Natural killer cell (primary cell): ENCODE data around the gene DAPK1. TPM values are rescaled to one million over a fixed set of nuclear protein-coding genes. Genes with fewer than 3 reads are reported as not detected.

Experiments
- ATAC-seq, 3 donors: fragments of 150-1000 bp in 2 of 3; fragments of 200-7000 bp in 1 of 3; cut with Tn5 transposase; 1 replicate in 1 of 3; 2 replicates in 2 of 3; pipeline ENCODE4 v1.10.0; 2021; ENCODE audit warnings: mild to moderate bottlenecking in 2 of 3, moderate library complexity in 2 of 3
- DNase-seq, 2 donors: peaks; one replicate each; pipeline versions ENCODE4 v3.0.0 to v3.0.0-alpha.2; 2013 to 2021; ENCODE audit warnings: mixed read lengths in 1 of 2
- H3K27ac ChIP-seq: one replicate; pipeline ENCODE4 v1.5.1; 2013; ENCODE audit warnings: mild to moderate bottlenecking, low read length
- H3K27me3 ChIP-seq: one replicate; pipeline ENCODE4 v1.6.1; 2013; ENCODE audit warnings: low read length; ENCODE audit not compliant: control insufficient read depth, insufficient read depth
- H3K36me3 ChIP-seq: one replicate; pipeline ENCODE4 v1.6.1; 2013; ENCODE audit warnings: low read length; ENCODE audit not compliant: control insufficient read depth, insufficient read depth
- H3K4me1 ChIP-seq: one replicate; pipeline ENCODE4 v1.6.1; 2013; ENCODE audit warnings: low read length; ENCODE audit not compliant: control insufficient read depth, insufficient read depth
- H3K4me3 ChIP-seq: one replicate; pipeline ENCODE4 v1.5.1; 2013; ENCODE audit warnings: low read length
- H3K9me3 ChIP-seq: one replicate; pipeline ENCODE4 v1.6.1; 2013; ENCODE audit warnings: low read length; ENCODE audit not compliant: control insufficient read depth, insufficient read depth
- H3K27ac Mint-ChIP-seq, 2 donors: one replicate each; pipeline ENCODE4 v1.8.0; 2022; ENCODE audit warnings: mild to moderate bottlenecking in 2 of 2, mixed read lengths in 2 of 2, moderate library complexity in 1 of 2
- H3K27me3 Mint-ChIP-seq, 2 donors: one replicate each; pipeline ENCODE4 v1.8.0; 2022; ENCODE audit warnings: low read depth in 2 of 2, mixed read lengths in 2 of 2
- H3K36me3 Mint-ChIP-seq: one replicate; pipeline ENCODE4 v1.8.0; 2022; ENCODE audit warnings: mixed read lengths
- H3K4me1 Mint-ChIP-seq, 2 donors: one replicate each; pipeline ENCODE4 v1.8.0; 2022; ENCODE audit warnings: mixed read lengths in 2 of 2
- H3K4me3 Mint-ChIP-seq: one replicate; pipeline ENCODE4 v1.8.0; 2022; ENCODE audit warnings: mild to moderate bottlenecking, moderate library complexity, mixed read lengths
- H3K9me3 Mint-ChIP-seq, 2 donors: one replicate each; pipeline ENCODE4 v1.8.0; 2022; ENCODE audit warnings: mixed read lengths in 2 of 2
- CTCF ChIP-seq: fragments of 200-600 bp; IDR thresholded peaks from one replicate; pipeline ENCODE4 v1.8.0; 2022; ENCODE audit warnings: antibody characterized with exemption
- WGBS: methylation state at CpG from one replicate; pipeline ENCODE4 v1.1.7; 2013; ENCODE audit warnings: missing lambda C conversion rate; ENCODE audit not compliant: insufficient coverage; 5-methylcytosine and 5-hydroxymethylcytosine counted together
- intact Hi-C: fragments of 100-400 bp; cut with micrococcal nuclease; formaldehyde crosslinking; loops from one replicate; pipeline ENCODE4 v1.14.2; 2022
- total RNA-seq, 4 donors: library from RNA; stranded (reverse); fragments of 120-200 nt in 1 of 4; gene quantifications; one replicate each; pipeline versions ENCODE4 v1.2.3 to v1.2.4, GENCODE V29; 2013 to 2022

The DAPK1 gene
- total RNA-seq, 3 donors from 2014 or later (not counting 1 experiment from before 2014, with no cell fraction given): 12.2 to 26.5 (median 22.7) TPM

GRCh38 chr9:87751423-87751822 is 253.8 kb downstream of the DAPK1 start:
- DNase-seq (no peak), ATAC-seq (no peak)
- Mint-ChIP-seq H3K36me3 (no peaks in the 10 kb centered on the region), H3K4me3 (no peak overlapping the region), H3K27ac (no peak overlapping the region), H3K27me3 (peaks cover 11 to 18% of the 10 kb centered on the region in 2 donors), H3K9me3 (peaks cover 2 to 3% of the 10 kb centered on the region in 2 donors), H3K4me1 (no peaks in the 10 kb centered on the region)
- no peak overlapping the region for H3K4me3 ChIP-seq
- no peaks in the 10 kb centered on the region for H3K27me3 ChIP-seq
- 93% methylated on average over 2 of the region's 3 CpGs for WGBS
- H3K4me1 ChIP-seq: no peaks in the 10 kb centered on the region
- H3K27ac ChIP-seq: no peak overlapping the region
- intact Hi-C loops: no loop called here
- TF ChIP-seq CTCF: no peak
- H3K36me3 ChIP-seq: no peaks in the 10 kb centered on the region
- no peaks in the 10 kb centered on the region for H3K9me3 ChIP-seq

GRCh38 chr9:87751868-87752267 is 254.2 kb downstream of the DAPK1 start:
- H3K9me3 Mint-ChIP-seq: peaks cover 2 to 3% of the 10 kb centered on the region in 2 donors
- Histone ChIP-seq H3K4me1 (no peaks in the 10 kb centered on the region), H3K36me3 (no peaks in the 10 kb centered on the region), H3K9me3 (no peaks in the 10 kb centered on the region), H3K27ac (no peak overlapping the region), H3K27me3 (no peaks in the 10 kb centered on the region), H3K4me3 (no peak overlapping the region)
- no peak for DNase-seq
- H3K27ac Mint-ChIP-seq: no peak overlapping the region
- H3K27me3 Mint-ChIP-seq: peaks cover 8 to 18% of the 10 kb centered on the region in 2 donors
- no peak for ATAC-seq
- no peaks in the 10 kb centered on the region for H3K36me3 Mint-ChIP-seq
- no peak for TF ChIP-seq CTCF
- no peak overlapping the region for H3K4me3 Mint-ChIP-seq
- WGBS: 100% methylated on average over 1 of the region's 4 CpGs
- intact Hi-C loops: no loop called here
- no peaks in the 10 kb centered on the region for H3K4me1 Mint-ChIP-seq

- H3K4me3 Mint-ChIP-seq: no peak overlapping the region
Measured at GRCh38 chr9:87753313-87753712, 255.6 kb downstream of the DAPK1 start.

More at GRCh38 chr9:87753313-87753712, 255.6 kb downstream of the DAPK1 start:
- no peaks in the 10 kb centered on the region for H3K4me1 ChIP-seq
- ATAC-seq: no peak
- H3K36me3 ChIP-seq: no peaks in the 10 kb centered on the region
- intact Hi-C loops: no loop called here
- H3K27me3 ChIP-seq: no peaks in the 10 kb centered on the region
- H3K9me3 Mint-ChIP-seq: peaks cover 2 to 3% of the 10 kb centered on the region in 2 donors
- H3K27ac ChIP-seq: no peak overlapping the region
- WGBS: 42% methylated on average over 1 of the region's 2 CpGs
- DNase-seq: no peak
- H3K27me3 Mint-ChIP-seq: peaks cover 8 to 18% of the 10 kb centered on the region in 2 donors
- H3K27ac Mint-ChIP-seq: no peak overlapping the region
- no peaks in the 10 kb centered on the region for H3K4me1 Mint-ChIP-seq
- no peaks in the 10 kb centered on the region for H3K9me3 ChIP-seq
- no peak overlapping the region for H3K4me3 ChIP-seq
- no peaks in the 10 kb centered on the region for H3K36me3 Mint-ChIP-seq
- TF ChIP-seq CTCF: no peak

Other genes with a start within 250 kb of the DAPK1 start
- 1 to 10 TPM; 1.2 to 4.4 (median 1.2) TPM for gene CTSL, start 228.3 kb downstream of the DAPK1 start, total RNA-seq